H1 (cell line): Measurements from ENCODE around the gene GIPC1. TPM values are rescaled to one million over a fixed set of nuclear protein-coding genes. Genes with fewer than 3 reads are reported as not detected.

Experiments used
- EZH2 ChIP-seq: fragments of 200-600 bp; sonication (generic); IDR thresholded peaks from 2 replicates; pipeline ENCODE4 v1.7.1; 2012; ENCODE audit warnings: low read depth, mild to moderate bottlenecking, moderate library complexity, low read length, inconsistent platforms; ENCODE audit not compliant: severe bottlenecking
- PHF8 ChIP-seq: fragments of 200-600 bp; sonication (generic); conservative IDR thresholded peaks from 2 replicates; pipeline ENCODE4 v1.7.1; 2012; ENCODE audit warnings: low read depth, mild to moderate bottlenecking, inconsistent platforms, low read length, moderate library complexity
- RAD21 ChIP-seq, 2 experiments: IDR thresholded peaks in 1 of 2; conservative IDR thresholded peaks in 1 of 2; 2 replicates each; pipeline ENCODE4 v1.6.1; 2011; ENCODE audit warnings: low read depth in 2 of 2, low read length in 2 of 2, improper control_type of control experiment in 1 of 2, inconsistent platforms in 1 of 2, mild to moderate bottlenecking in 1 of 2, moderate library complexity in 1 of 2
- SP1 ChIP-seq: IDR thresholded peaks from 2 replicates; pipeline ENCODE4 v1.6.1; 2011; ENCODE audit warnings: low read depth, low read length
- TCF12 ChIP-seq: IDR thresholded peaks from 2 replicates; pipeline ENCODE4 v1.6.1; 2011; ENCODE audit warnings: low read depth, mild to moderate bottlenecking, low read length
- polyA plus RNA-seq, 7 experiments: library from polyadenylated mRNA; depleted of rRNA in 3 of 7; stranded (reverse) in 5 of 7; unstranded in 2 of 7; fragments of >200 nt in 5 of 7; fragments of 200-250 nt in 2 of 7; gene quantifications; 1 replicate in 5 of 7; 2 replicates in 1 of 7; 4 replicates in 1 of 7; pipeline versions ENCODE4 v1.2.1 to v1.2.3, GENCODE V29; 2011 to 2013; ENCODE audit warnings: missing spikeins in 2 of 7, mixed read lengths in 2 of 7
- total RNA-seq: library from RNA; stranded (reverse); fragmentation: NEBNext Ultra II Directional; extraction: Animal tissue kit (Norgen Biotek cat#: 25700); gene quantifications from 2 replicates; pipeline ENCODE4 v1.2.1, GENCODE V29; 2021
- TF ChIP-seq, protein P1 (sequence below): IDR thresholded peaks from 2 replicates; pipeline ENCODE4 v1.6.1; 2012; ENCODE audit warnings: inconsistent platforms

The GIPC1 gene
- total and polyA plus RNA-seq, 2 of the 8 experiments (the other 6 are each of a cell fraction or from before 2014, with no cell fraction given), result 65.6 to 72.0 TPM

DNA sequence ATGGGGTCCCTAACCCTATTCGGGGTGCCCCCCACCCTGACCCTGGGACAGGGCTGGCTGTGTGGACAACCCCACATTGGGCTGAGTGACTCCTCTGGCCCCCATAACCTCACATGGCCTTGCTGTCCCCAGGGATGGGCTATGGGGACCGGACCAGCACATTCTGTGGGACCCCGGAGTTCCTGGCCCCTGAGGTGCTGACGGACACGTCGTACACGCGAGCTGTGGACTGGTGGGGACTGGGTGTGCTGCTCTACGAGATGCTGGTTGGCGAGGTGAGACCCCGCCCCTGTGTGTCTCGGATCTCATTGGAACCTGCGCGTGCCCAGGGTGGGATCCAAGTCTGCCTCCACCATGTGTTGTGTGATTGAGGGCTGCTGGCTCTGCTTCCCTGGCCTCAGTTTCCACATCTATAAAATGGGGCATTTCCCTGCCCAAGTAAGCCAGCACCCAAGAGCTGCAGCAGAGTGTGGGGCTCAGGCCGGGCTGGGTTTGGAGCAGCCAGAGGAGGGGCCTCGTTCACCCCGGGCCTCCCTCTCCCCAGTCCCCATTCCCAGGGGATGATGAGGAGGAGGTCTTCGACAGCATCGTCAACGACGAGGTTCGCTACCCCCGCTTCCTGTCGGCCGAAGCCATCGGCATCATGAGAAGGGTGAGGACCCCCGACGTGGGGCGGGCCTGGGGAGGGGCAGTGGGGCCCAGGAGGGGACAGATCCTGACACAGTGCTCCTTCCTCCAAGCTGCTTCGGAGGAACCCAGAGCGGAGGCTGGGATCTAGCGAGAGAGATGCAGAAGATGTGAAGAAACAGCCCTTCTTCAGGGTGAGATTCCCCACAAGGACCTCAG, 25.7 kb downstream of the GIPC1 start (continued):
- TF ChIP-seq SP1, result no peak
- TF ChIP-seq EZH2, result no peak
- no peak for TF ChIP-seq TCF12
- TF ChIP-seq PHF8, result no peak
- TF ChIP-seq, protein P1, sequence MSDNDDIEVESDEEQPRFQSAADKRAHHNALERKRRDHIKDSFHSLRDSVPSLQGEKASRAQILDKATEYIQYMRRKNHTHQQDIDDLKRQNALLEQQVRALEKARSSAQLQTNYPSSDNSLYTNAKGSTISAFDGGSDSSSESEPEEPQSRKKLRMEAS, result no peak
- no peak for TF ChIP-seq RAD21 (IDR thresholded peaks at IDR 0.05 in 1 of 2, conservative IDR thresholded peaks at IDR 0.05 in 1 of 2; ENCODE audit: low read depth in 2 of 2, low read length in 2 of 2)
- TF ChIP-seq, all 59 proteins: peak for 0
